Activated T-cell treated with anti-CD3 and anti-CD28 coated beads, Interleukin-2, amount 50 U/mL, for 72 hours (primary cell): ENCODE results near the gene CCDC34. TPM values are rescaled to one million over a fixed set of nuclear protein-coding genes. Genes with fewer than 3 reads are reported as not detected.

Experiments
- ATAC-seq, 2 donors: fragments of 150-1000 bp; cut with Tn5 transposase; replicated peaks in 1 of 2; 2 replicates each; pipeline ENCODE4 v1.10.0; 2021; ENCODE audit warnings: moderate library complexity in 2 of 2, mild to moderate bottlenecking in 1 of 2
- DNase-seq, 2 donors: peaks; one replicate each; pipeline ENCODE4 v3.0.0; 2021 to 2022; ENCODE audit warnings: mixed read lengths in 1 of 2
- H3K27ac Mint-ChIP-seq: one replicate; pipeline ENCODE4 v1.8.0; 2022; ENCODE audit warnings: mild to moderate bottlenecking, moderate library complexity, mixed read lengths
- H3K27me3 Mint-ChIP-seq: one replicate; pipeline ENCODE4 v1.8.0; 2022; ENCODE audit warnings: low read depth, mixed read lengths
- H3K36me3 Mint-ChIP-seq, 2 donors: one replicate each; pipeline ENCODE4 v1.8.0; 2022; ENCODE audit warnings: mixed read lengths in 2 of 2, mild to moderate bottlenecking in 1 of 2; ENCODE audit not compliant: insufficient read depth in 2 of 2
- H3K4me1 Mint-ChIP-seq: one replicate; pipeline ENCODE4 v1.8.0; 2022; ENCODE audit warnings: low read depth, mixed read lengths
- H3K4me3 Mint-ChIP-seq, 2 donors: one replicate each; pipeline ENCODE4 v1.8.0; 2022; ENCODE audit warnings: mild to moderate bottlenecking in 2 of 2, mixed read lengths in 2 of 2, moderate library complexity in 2 of 2
- H3K9me3 Mint-ChIP-seq, 2 donors: one replicate each; pipeline ENCODE4 v1.8.0; 2022; ENCODE audit warnings: mixed read lengths in 2 of 2
- total RNA-seq, 2 donors: library from RNA; stranded (reverse); gene quantifications; one replicate each; pipeline ENCODE4 v1.2.3, GENCODE V29; 2022

The CCDC34 gene, protein sequence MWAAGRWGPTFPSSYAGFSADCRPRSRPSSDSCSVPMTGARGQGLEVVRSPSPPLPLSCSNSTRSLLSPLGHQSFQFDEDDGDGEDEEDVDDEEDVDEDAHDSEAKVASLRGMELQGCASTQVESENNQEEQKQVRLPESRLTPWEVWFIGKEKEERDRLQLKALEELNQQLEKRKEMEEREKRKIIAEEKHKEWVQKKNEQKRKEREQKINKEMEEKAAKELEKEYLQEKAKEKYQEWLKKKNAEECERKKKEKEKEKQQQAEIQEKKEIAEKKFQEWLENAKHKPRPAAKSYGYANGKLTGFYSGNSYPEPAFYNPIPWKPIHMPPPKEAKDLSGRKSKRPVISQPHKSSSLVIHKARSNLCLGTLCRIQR
- total RNA-seq, result 10 to 100 TPM; 16.0 to 20.2 TPM

DNA sequence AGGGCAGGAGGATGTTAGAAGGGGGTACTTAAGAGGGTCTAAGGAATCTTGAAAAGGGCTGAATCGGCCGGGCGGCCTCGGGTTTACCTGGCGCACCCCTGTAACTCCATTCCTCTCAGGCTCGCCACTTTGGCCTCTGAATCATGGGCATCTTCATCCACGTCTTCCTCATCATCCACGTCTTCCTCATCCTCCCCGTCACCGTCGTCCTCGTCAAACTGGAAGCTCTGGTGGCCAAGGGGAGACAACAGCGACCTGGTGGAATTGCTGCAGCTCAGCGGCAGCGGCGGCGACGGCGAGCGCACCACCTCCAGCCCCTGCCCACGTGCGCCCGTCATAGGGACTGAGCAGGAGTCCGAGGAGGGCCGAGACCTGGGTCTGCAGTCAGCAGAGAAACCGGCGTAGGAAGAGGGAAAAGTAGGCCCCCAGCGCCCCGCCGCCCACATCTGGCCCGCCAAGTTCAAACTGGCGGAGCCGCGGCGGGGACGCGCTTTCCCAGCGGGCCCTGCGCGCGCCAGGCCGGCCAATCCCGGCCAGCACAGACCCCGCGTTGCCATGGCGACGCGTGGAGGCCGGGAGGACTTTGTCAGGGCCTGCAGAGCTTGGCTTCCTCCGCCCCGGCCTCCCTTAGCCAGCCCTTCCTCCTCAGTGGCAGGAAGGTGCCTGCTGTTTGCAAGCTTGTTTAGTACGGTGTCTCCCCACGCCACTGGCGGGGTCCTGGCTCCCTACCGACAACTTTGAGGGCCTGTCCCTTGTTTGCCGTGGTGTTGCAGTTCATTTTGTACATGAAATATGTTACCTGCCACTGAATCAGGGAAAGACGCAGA is at the start of gene CCDC34:
CCDC34 (minus strand) TSS at position 467 of the 827 bp plus-strand sequence; CDS start at position 446, 21 bp downstream.
- H3K4me1 Mint-ChIP-seq, result peaks cover 22% of the 10 kb centered on the region
- H3K9me3 Mint-ChIP-seq, result no peaks in the 10 kb centered on the region
- H3K27me3 Mint-ChIP-seq, result no peaks in the 10 kb centered on the region

DNA sequence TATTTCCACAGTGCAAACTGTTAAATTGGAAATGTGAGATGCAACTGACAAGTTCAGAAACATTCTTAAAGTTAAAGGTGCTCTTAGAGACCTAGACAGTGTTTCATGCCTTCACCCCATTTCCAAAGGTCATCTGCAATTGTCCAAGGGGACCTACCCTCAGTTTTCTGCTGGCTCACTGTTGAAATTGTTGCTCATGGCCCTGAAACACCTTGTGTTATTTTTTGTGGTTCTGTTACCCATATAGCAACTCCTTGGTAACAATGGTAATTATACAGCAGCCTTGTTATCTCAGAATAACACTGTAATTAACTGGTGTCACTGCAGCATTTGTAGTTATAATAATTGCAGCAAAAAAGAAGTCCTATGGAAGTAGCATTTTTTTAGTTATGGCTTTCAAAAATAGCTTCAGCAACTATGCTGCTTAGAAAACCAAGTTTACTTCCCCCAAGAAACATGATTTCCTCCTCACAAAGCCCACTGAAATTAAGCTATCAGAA is 49.2 kb upstream of the CCDC34 start:
- no peaks in the 10 kb centered on the region for H3K4me1 Mint-ChIP-seq
- H3K9me3 Mint-ChIP-seq, result no peaks in the 10 kb centered on the region

More for the DNA sequence above, at the start of gene CCDC34:
- H3K27ac Mint-ChIP-seq, result peak within 1 kb of the TSS; percentile 73
- H3K36me3 Mint-ChIP-seq, result no peaks in the 10 kb centered on the region
- peak within 1 kb of the TSS; percentile 91 to 96 for H3K4me3 Mint-ChIP-seq
- ATAC-seq (peak; percentile 99 to 100), DNase-seq (peak; percentile 90)

DNA sequence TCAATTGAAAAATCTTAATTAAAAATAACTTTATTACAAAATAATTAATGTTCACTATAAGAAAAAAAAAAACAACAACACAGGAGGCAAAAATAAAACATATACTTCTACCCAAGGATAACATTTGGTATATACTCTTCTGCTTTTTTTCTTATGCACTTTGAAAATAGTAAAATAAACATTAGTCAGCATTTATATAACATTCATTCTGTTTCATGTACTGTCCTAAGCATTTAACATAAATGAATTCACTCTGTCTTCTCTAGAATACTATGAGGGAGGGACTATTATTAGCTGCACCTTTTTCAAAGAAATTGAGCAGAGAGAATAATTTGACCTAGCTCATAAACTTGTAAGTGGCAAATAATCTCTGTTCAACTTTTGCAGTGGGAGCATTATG is 48.3 kb upstream of the CCDC34 start:
- DNase-seq (no peak), ATAC-seq (no peak)
- H3K9me3 Mint-ChIP-seq, result no peaks in the 10 kb centered on the region
- no peaks in the 10 kb centered on the region for H3K36me3 Mint-ChIP-seq
- H3K27me3 Mint-ChIP-seq, result no peaks in the 10 kb centered on the region
- H3K4me3 Mint-ChIP-seq, result no peak overlapping the region
- no peaks in the 10 kb centered on the region for H3K4me1 Mint-ChIP-seq
- no peak overlapping the region for H3K27ac Mint-ChIP-seq

More for the DNA sequence above, 49.2 kb upstream of the CCDC34 start:
- Mint-ChIP-seq H3K4me3 (no peak overlapping the region), H3K27ac (no peak overlapping the region), H3K27me3 (no peaks in the 10 kb centered on the region), H3K36me3 (no peaks in the 10 kb centered on the region)
- ATAC-seq (no peak), DNase-seq (no peak)

DNA sequence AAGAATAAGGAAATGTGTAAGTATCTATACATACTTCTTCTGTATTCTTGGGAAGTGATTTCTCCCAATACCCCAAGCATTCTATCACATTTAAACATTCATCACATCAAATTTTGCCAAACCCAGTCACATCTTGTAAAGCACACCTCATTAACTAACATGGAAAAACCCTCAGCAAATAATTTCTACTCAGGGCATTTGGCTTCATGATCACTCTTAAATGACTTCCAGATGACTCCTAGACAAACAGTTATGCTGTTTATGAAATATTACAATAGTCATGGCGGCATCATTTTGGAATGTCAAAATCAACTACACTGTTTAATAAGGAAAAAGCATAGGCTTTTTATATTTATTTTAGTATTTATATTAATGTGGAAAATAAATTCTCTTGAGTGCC is 47.3 kb upstream of the CCDC34 start:
- no peak overlapping the region for H3K27ac Mint-ChIP-seq
- no peaks in the 10 kb centered on the region for H3K27me3 Mint-ChIP-seq
- H3K9me3 Mint-ChIP-seq, result no peaks in the 10 kb centered on the region
- no peaks in the 10 kb centered on the region for H3K36me3 Mint-ChIP-seq
- DNase-seq, result no peak
- ATAC-seq, result no peak
- no peaks in the 10 kb centered on the region for H3K4me1 Mint-ChIP-seq
- H3K4me3 Mint-ChIP-seq, result no peak overlapping the region

DNA sequence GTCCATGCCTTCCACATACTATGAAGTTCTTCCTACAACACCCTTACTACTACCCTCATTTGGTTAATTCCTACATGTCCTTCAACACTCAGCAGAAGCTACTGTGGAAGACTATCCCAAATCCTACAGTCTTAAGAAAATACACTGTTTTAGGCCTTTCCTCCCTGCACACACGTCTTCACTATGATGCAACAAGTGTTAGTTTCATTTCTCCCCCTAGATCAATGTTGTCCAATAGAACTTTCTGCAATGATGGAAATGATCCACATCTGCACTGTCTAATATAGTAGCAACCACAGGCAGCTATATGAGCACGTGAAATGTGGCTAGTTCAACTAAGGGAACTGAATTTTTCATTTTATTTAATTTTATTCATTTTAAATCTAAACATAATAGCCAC is 46.7 kb upstream of the CCDC34 start:
- no peak for ATAC-seq
- no peak for DNase-seq
- Mint-ChIP-seq H3K4me1 (no peaks in the 10 kb centered on the region), H3K27me3 (no peaks in the 10 kb centered on the region), H3K4me3 (no peak overlapping the region), H3K9me3 (no peaks in the 10 kb centered on the region), H3K27ac (no peak overlapping the region), H3K36me3 (no peaks in the 10 kb centered on the region)

DNA sequence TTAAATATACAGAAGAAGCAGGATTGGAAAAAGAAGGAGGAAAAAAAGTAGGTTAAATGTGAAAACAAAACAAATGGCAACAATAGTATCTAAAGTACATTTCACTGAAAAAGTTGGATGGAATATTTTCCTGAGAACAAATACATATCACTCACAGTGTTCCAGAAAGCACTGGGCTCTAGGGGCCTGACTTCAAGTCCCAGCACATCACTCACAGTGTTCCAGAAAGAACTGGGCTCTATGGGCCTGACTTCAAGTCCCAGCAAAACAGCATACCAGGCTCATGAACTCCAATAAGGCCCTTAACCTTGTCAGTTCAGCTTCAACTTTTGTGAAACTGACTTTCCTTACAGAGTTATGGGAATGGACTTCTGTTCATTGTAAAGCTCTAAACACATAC is 46.0 kb upstream of the CCDC34 start:
- no peak overlapping the region for H3K4me3 Mint-ChIP-seq
- H3K9me3 Mint-ChIP-seq, result no peaks in the 10 kb centered on the region
- ATAC-seq (no peak), DNase-seq (no peak)
- H3K4me1 Mint-ChIP-seq, result no peaks in the 10 kb centered on the region
- H3K36me3 Mint-ChIP-seq, result no peaks in the 10 kb centered on the region
- no peaks in the 10 kb centered on the region for H3K27me3 Mint-ChIP-seq
- H3K27ac Mint-ChIP-seq, result no peak overlapping the region

DNA sequence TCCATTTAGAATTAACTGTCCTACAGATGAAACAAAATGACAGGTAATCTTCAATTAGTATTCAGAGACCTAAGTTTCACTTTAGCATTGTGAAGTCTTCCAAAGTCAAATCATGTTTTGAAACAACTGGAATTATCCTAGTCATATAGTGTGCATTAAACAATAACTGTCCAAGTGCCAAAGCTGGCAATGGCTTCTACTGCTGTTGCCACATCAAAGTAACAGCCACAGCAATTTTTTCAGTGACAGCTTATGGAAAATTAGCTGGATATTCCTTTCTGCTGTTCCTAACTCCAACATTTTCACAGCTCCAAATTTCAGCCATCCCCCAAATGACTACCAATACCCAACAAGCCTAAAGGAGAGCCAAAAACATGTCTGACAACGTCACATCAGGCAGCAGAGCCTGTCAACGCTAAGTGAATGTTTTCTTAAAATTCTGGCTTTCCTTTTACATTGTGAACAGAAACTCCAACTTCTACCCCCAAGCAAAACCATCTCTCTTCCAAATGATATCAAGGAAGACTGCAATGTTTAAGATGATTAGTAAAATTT is 45.3 kb upstream of the CCDC34 start:
- ATAC-seq (no peak), DNase-seq (no peak)
- no peaks in the 10 kb centered on the region for H3K9me3 Mint-ChIP-seq
- H3K27me3 Mint-ChIP-seq, result no peaks in the 10 kb centered on the region
- H3K36me3 Mint-ChIP-seq, result no peaks in the 10 kb centered on the region
- no peaks in the 10 kb centered on the region for H3K4me1 Mint-ChIP-seq
- no peak overlapping the region for H3K4me3 Mint-ChIP-seq
- no peak overlapping the region for H3K27ac Mint-ChIP-seq

DNA sequence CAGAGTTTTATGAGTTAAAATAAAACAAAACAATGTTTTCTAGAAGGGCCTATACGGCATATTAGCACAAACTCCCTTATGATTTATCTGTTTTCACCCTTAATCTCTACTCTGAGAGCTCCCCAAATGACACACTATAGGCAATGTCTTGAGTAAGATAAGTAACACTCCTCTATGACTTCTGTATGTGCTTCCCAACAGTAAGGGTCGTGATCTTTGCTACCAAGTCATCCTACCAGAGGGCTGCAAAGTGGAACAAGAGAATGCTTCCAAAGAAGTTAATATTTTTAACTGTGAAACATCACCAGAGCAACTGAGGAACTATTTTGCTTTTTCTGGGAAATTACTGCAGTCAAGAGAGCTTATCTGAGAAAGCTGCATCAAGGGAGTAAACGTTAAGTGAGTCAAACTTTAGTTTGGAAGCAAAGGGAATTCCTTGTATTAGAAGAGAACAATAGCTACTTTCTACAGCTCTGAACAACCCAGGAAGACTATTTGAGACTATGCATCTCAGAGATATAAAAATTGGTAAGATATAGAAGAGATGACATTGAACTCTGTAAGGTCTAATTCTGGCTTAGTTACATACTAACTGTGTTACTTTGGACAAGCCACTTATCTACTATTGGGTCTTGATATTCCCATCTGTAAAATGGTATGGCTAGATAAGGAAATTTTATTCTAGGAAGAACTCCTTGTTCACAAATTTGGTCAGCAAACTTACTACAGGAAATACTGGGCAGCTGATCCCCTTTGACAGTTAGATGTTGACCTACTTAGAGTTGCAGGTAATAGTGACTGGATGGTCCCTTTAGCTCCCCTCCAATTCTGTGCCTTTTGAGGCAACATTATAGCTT is 43.7 kb upstream of the CCDC34 start:
- ATAC-seq, result no peak
- no peak for DNase-seq
- Mint-ChIP-seq H3K9me3 (no peaks in the 10 kb centered on the region), H3K4me3 (no peak overlapping the region), H3K27ac (no peak overlapping the region), H3K36me3 (no peaks in the 10 kb centered on the region), H3K4me1 (no peaks in the 10 kb centered on the region), H3K27me3 (no peaks in the 10 kb centered on the region)

DNA sequence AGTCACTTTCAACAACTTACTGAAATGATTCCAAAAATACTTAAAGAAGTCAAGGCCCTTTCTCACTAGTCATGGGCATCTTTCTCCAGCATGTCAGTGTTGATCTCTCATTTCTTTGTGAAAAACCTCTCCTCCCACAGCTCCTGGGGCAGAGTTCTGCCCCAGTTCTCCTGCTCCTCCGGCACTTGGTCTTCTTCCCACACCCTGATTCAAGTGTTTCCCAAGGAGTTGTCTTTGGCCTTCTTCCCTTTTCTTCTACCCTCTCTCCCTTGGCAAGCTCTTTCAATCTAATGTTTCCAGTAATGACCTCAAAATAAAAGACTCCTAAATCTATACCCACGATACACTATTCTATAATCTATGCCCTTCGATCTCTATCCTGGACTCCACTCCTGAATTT is 42.1 kb upstream of the CCDC34 start:
- Mint-ChIP-seq H3K4me3 (no peak overlapping the region), H3K36me3 (no peaks in the 10 kb centered on the region), H3K9me3 (no peaks in the 10 kb centered on the region), H3K27me3 (no peaks in the 10 kb centered on the region), H3K27ac (no peak overlapping the region), H3K4me1 (no peaks in the 10 kb centered on the region)
- DNase-seq (no peak), ATAC-seq (no peak)

DNA sequence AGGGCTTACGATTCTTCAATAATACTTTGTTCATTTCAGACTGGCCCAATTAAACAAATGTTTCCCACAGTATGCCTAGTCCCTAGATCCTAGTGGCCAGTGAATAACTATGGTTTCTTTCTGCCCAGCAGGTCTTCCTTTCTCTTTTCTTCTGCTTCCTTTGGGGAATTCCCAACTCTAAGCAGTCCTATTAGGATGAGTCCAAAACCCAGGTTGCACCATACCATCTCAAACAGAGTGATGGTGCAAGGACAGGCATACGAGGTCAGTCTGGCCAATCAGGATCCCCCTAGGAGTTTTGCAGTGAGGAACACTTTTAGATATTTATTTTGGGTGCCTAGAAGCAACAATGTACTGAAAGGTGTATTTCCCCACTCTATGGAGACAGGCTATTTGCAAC is 41.4 kb upstream of the CCDC34 start:
- Mint-ChIP-seq H3K27ac (no peak overlapping the region), H3K4me1 (no peaks in the 10 kb centered on the region), H3K4me3 (no peak overlapping the region), H3K36me3 (no peaks in the 10 kb centered on the region), H3K9me3 (no peaks in the 10 kb centered on the region), H3K27me3 (no peaks in the 10 kb centered on the region)
- ATAC-seq, result no peak
- no peak for DNase-seq

DNA sequence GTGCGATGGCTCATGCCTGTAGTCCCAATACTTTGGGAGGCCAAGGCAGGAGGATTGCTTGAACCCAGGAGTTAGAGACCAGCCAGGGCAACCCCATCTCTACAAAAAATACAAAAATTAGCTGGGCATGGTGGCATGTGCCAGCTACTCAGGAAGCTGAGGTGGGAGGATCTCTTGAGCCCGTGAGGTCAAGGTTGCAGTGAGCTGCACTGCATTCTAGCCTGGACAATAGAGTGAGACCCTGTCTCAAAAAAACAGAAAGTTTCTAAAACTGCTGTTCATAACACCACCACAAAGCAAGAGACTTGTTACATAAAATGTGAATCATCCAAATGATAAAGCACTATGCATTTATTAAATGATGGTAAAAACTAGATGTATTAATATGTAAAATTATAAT is 40.2 kb upstream of the CCDC34 start:
- ATAC-seq (no peak), DNase-seq (no peak)
- H3K36me3 Mint-ChIP-seq, result no peaks in the 10 kb centered on the region
- H3K4me1 Mint-ChIP-seq, result no peaks in the 10 kb centered on the region
- no peak overlapping the region for H3K27ac Mint-ChIP-seq
- H3K9me3 Mint-ChIP-seq, result no peaks in the 10 kb centered on the region
- H3K4me3 Mint-ChIP-seq, result no peak overlapping the region
- no peaks in the 10 kb centered on the region for H3K27me3 Mint-ChIP-seq

DNA sequence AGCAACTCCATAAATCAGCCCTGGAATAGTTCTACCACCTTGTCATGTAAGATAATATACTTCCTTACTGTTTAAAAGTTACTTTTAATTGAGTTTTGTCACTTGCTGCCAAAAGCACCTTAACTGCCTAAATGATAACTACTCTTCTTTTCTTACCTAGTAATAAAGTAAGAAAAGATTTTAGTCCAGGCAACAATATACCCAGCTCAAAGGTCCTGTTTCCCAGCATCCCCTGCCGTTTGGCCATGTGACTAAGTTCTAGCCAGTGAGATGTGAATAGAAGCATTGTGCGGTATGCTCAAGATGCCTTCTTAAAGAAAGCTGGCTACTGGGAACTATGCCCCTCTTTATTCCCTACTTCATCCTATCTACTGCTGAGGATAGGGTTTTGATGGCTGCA is 39.4 kb upstream of the CCDC34 start:
- Mint-ChIP-seq H3K36me3 (no peaks in the 10 kb centered on the region), H3K27ac (no peak overlapping the region), H3K27me3 (peaks cover under 1% of the 10 kb centered on the region), H3K9me3 (no peaks in the 10 kb centered on the region), H3K4me3 (no peak overlapping the region), H3K4me1 (no peaks in the 10 kb centered on the region)
- DNase-seq, result no peak
- ATAC-seq, result no peak
